Prostate gland (tissue), 2 donors: ENCODE results near the gene LDLRAD4.

Source experiments
- CTCF ChIP-seq, 4 experiments: fragments of 200-600 bp in 2 of 4; fragments of 450-650 bp in 2 of 4; sonication (generic) in 2 of 4; IDR thresholded peaks; 1 replicate in 3 of 4; 2 replicates in 1 of 4; pipeline ENCODE4 v1.5.1; 2016 to 2019; ENCODE audit warnings: antibody characterized with exemption in 4 of 4, mild to moderate bottlenecking in 2 of 4, moderate library complexity in 2 of 4
- POLR2AphosphoS5 ChIP-seq: sonication (generic); formaldehyde crosslinking; IDR thresholded peaks from one replicate; pipeline ENCODE4 v1.6.1; 2017; ENCODE audit warnings: antibody characterized with exemption

GRCh38 chr18:13499803-13500202, 281.2 kb downstream of the LDLRAD4 start:
- TF ChIP-seq CTCF (IDR thresholded peaks at IDR 0.05) (no peak), POLR2AphosphoS5 (no peak)
